ENCODE measurements around the gene TP53I3.
"Not testable (repeated sequence)": the region's sequence is repeated elsewhere in the genome, so short reads cannot be mapped to it uniquely, and the experiment has no call there.

TP53I3 gene

DNA sequence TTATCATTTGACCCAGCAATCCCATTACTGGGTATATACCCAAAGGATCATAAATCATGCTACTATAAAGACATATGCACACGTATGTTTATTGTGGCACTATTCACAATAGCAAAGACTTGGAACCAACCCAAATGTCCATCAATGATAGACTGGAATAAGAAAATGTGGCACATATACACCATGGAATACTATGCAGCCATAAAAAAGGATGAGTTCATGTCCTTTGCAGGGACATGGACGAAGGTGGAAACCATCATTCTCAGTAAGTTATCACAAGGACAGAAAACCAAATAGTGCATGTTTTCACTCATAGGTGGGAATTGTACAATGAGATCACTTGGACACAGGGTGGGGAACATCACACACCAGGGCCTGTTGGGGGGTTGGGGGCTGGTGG, 16.1 kb upstream of the TP53I3 start:
- DNase-seq (ENCODE audit: low spot score) = not testable (repeated sequence)

- DNase-seq (ENCODE audit: low spot score) = peak; percentile 29
Measured at GRCh38 chr2:24095171-24095677, 10.6 kb upstream of the TP53I3 start.

DNA sequence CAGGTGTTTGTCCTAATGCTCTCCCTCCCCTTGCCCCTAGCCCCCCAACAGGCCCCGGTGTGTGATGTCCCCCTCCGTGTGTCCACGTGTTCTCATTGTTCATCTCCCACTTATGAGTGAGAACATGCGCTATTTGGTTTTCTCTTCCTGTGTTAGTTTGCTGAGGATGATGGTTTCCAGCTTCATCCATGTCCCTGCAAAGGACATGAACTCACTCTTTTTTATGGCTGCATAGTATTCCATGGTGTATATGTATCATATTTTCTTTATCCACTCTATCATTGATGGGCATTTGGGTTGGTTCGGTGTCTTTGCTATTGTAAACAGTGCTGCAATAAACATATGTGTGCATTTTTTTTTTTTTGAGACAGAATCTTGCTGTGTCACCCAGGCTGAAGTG, 8.6 kb upstream of the TP53I3 start:
- DNase-seq (ENCODE audit: low spot score) = not testable (repeated sequence)

GRCh38 chr2:24088821-24089359, 4.3 kb upstream of the TP53I3 start:
- no peak for DNase-seq (ENCODE audit: low spot score)

DNA sequence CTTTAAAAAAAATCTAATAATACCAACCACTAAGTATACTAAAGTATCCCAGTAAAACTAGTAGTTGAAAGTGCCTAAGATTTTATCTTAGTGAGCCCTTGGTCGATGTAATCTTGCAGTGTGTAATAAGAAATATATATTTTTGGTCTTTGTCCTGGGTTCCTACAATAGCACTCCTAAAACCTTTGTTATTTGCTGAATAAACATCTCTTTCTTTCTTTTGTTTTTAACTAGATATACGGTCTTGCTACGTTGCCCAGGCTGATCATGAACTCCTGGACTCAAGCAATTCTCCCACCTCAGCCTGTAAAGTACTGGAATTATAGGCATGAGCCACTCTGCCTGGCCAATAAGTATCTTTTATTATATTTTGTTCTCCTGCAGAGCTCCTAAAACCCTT, 2.4 kb upstream of the TP53I3 start:
- no peak for DNase-seq (ENCODE audit: low spot score)

GRCh38 chr2:24086241-24086640, 1.6 kb upstream of the TP53I3 start:
- no peak for DNase-seq (ENCODE audit: low spot score)

GRCh38 chr2:24085200-24085489, 511 bp upstream of the TP53I3 start:
- DNase-seq (ENCODE audit: low spot score) = no peak

DNA sequence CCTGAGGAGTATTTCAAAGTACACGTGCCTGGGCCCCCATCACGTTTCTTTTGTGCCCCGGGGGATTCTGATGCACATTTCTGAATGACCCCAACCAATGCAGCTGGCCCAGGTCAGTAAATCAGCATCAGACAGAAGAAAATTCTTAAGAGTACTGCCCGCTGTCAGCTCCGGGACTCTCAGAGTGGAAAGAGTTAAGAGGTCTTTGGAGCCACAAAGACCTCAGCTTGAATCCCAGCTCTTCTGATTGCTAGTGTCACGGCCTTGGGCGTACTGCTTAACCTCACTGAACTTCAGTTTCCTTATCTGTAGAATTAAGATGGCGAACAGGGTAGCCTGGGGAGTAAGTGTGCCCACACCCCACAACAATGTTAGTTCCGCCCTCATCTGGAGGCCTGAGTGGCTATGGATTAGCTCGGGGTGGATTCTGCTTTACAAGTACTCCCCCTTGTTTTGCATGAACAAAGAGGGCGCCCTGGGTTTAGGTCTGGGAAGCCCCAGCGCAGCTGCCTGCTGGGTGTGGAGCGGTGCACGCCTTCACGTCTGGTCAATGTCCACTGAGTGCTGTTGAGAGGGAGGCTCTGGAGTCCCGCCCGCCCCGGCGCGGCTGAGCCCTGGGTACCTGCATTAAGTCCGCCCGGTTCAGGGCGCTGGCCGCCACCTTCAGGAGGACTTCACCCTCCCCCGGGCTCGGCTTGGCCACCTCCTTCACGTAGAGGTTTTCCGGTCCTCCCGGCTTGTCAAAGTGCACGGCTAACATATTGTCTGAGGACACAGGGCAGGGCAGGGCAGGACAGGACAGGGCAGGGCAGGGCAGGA, 858 bp downstream of the TP53I3 start:
- no peak for DNase-seq (ENCODE audit: low spot score)

DNA sequence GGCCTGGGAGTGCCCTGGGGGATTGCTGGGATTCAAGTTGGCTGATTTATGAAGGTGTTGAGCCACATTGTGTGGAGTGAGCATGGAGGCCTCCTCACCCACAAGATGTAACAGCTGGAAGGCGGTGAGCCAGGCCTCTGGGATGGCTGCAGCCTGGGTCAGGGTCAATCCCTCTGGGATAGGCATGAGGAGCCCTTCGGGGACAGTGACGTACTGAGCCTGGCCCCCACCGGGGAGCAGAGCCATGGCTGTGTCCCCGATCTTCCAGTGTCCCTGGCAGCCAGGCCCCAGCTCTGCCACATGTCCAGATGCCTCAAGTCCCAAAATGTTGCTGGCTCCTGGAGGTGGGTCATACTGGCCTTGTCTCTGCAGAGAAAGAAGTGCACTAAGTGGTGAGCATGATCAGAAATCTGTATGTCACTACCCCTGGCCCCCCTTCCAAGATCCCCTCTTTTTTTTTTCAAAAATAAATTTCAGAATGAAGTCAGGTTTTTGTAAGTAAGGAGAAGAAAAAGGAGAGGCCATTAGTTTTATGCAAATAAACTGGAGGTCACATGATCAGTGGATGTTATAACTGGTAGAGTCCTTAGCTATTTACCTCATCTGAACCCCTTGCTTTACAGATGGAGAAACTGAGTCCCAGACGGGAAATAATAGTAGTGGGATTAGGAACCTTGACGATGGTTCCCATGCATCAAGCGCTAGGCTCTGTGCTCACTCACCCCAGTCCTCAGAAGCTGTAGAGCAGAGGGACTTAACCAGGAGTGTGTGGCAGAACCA, 1.7 kb downstream of the TP53I3 start:
- no peak for DNase-seq (ENCODE audit: low spot score)

GRCh38 chr2:24080701-24081100, 3.9 kb downstream of the TP53I3 start:
- no peak for DNase-seq (ENCODE audit: low spot score)

DNA sequence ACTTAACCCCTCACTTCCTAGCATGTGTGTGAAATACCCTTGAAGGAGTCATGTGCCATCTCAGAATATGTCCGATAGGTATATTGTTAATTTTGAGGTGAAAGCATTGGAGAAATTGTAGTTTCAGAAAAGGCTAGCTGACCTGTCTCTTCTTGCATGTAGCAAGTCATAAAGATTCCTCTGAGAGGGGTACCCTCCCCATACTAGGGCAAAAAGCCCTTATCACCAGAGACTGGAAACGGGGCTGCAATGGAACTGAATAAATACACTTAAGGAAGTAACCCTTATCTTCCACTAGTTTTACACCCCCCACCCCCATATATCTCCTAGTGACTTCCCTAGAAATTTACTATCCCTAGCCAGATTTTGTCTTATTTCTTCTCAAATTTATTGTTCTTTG, 6.8 kb downstream of the TP53I3 start:
- DNase-seq (ENCODE audit: low spot score) = no peak

DNA sequence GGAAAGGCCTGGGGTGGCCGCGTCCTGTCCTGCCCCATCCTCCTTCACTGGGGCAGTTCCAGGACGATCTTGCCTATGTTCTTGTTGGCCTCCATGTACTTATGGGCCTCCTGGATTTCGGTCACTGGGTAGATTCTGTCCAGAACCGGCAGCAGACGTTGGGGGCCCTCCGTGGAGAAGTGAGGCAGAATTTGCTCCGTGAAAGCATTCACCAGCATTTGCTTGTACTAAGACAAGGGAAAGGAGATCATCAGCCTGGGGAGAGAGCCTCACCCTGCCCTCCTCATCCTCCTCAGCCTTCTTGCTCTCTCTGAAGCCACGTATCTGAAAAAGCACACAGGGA, 7.1 kb downstream of the TP53I3 start:
- DNase-seq (ENCODE audit: low spot score) = peak; percentile 15

DNA sequence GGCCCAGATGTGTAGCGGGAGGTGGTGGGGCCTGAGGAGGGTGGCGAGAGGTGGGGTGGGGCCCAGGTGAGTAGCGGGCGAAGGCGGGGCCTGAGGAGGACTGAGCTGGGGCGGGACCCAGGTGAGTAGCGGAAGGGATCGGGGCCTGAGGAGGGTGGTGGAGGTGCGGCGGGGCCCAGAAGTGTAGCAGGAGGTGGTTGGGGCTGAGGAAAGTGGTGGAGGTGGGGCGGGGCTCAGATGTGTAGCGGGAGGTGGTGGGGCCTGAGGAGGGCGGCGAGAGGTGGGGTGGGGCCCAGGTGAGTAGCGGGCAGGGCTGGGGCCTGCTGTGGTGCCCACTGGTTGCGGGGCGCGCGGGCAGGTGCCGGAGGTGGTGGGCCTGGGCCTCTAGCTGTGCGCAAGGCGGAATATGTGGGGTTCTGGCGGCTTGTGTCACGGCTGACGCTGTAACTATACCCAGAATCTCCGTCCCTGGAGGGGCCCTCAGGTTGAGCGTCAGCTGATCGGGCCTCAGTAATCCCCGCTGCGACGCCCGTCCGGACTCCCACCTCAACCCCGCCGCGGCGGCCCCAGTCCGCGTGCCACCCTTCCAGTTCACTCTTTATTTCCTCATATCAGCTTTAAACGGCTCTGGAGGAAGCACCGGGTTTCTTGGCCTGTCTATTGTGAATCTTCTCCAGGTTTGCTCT, 7.6 kb downstream of the TP53I3 start:
- DNase-seq (ENCODE audit: low spot score) = peak; percentile 16

DNA sequence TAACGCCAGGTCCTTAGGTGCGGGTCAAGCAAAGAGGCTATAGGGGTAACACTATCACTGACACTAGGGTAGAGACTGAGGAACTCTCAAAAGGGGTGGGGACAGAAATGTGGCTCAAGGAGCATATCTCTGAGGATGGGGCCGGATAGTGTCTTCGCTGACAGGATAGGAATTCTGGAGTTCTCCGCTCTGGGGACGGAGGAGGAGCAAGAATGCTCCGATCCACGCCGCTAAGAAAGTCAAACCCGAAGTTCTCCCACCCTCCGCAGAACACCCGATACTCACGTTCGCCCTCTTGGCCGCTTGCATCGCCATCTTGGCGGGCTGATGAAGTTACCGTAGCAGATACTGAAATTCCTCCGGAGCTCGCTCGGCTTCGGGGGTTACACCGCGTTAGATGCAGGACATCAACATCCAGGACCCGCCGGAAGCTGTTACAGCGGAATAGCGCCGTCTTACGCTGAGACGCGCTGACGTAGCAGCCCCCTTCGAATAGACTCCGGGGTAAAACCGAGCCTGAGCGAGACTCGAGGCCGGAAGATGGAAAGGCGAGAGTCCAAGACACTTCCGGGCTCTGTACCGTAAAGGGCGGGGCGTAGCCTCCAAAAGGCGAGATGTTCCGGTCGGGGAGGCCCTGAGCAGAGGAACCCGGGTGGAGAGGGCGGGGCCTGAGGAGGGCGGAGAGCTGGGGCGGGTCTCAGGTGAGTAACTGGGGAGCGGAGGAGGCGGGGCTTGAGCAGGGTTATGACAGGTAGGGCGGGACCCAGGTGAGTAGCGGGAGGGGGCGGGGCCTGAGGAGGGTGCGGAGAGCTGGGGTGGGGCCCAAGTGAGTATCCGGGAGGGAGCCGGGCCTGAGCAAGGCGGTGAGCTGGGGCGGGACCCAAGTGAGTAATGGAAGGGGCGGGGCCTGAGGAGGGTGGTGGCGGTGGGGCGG, 8.5 kb downstream of the TP53I3 start, which contains the start of gene SF3B6:
Gene SF3B6, minus strand, starts transcription at position 412 of the 934 bp plus-strand sequence. Its CDS starts 97 bp downstream, at position 315.
- peak; percentile 98 for DNase-seq (ENCODE audit: low spot score)

GRCh38 chr2:24075259-24075658, 9.4 kb downstream of the TP53I3 start:
- no peak for DNase-seq (ENCODE audit: low spot score)

GRCh38 chr2:24073816-24074215, 10.8 kb downstream of the TP53I3 start:
- DNase-seq (ENCODE audit: low spot score) = no peak

DNA sequence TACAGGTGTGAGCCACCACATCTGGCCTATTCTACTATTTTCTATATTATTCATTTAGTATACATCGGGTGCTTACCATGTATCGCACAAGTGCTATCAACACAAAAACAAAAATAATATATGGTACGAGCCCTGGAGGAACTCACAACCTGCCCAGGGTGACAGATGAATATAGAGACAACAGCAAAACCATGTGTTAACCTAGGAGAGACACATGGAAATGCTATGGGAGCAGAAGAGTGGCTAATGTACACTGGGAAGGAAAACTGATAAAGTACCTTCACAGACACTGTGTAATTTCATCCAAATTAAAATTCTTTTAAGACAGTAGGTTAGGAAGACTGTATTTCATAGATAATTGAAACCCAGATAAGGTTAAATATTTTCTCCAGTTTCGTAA, 12.4 kb downstream of the TP53I3 start:
- DNase-seq (ENCODE audit: low spot score) = no peak

DNA sequence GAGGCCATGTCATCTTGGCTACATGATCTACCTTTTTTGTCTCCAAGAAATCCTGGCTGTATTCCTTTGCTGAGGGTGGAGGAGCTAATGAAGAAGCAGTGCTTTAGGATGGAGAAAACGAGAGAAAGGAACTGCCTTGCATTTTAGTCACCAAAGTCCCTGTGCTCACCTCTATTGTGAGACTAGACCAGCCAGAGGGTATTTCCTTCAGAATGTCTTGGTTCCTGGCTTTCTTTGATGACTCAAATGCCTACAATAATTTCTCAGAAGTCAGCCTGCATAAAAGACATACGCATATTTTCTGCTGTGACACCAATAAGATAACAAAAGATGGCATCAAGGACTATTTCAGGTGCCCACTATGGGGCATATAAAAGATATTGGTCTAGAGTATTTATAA, 19.3 kb downstream of the TP53I3 start:
- DNase-seq (ENCODE audit: low spot score) = no peak

DNA sequence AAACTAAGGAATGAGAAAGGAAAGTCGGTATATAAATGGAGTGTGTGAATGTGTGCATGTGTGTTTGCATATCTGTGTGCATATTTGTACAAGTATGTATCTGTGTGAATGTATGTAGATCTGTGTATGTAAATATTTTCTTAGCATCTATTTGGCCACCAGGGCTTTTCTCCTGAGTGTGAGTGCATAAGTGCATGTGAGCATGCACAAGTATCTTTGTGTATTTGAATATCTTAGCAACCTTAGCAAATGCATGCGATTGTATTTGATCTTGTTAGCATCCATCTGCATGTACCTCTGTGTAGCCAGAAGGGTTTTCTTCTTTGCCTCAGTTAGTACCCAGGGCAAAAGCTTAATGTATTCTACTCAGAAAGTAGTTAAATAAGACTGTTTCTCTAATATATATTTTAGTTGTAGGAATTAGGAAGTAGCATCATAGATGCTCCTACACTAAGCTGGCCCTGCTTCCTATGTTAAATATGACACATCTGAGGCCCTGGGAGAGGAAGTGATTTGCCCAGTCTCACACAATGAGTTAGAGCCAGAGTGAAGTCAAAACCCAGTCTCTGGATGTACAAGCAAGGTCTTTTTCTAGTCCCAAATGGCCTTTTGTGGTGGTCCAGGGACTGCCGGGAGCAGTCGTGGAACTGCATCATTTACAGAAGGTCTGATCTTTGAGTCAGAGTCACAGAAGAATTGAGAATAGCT, 25.9 kb downstream of the TP53I3 start:
- no peak for DNase-seq (ENCODE audit: low spot score)

GRCh38 chr2:24055750-24056149, 28.9 kb downstream of the TP53I3 start:
- DNase-seq (ENCODE audit: low spot score) = no peak
